ENCODE data around the gene CAB39. TPM values are rescaled to one million over a fixed set of nuclear protein-coding genes. Genes with fewer than 3 reads are reported as not detected.
A peak's percentile ranks its signal among the peaks of the same experiment; 100 is the strongest.

CAB39 gene
- total RNA-seq, 1 donor from 2014 or later: 78.7 TPM

DNA sequence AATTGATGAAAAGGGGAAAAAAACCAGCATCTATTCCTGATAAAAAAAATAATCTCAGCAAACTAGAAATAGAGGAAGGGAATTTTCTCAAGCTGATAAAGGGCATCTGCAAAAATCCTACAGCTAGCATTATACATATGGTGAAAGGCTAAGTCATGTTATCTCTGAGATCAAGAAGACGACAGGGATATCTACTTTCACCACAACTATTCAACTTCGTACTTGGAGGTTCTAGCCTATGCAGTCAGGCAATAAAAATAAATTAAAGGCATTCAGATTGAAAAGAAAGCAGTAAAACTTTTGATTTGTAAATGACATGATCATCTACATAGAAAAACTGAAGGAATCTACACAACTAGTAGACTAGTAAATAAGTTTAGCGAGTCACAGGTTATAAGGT is 58.2 kb downstream of the CAB39 start:
- Histone ChIP-seq H3K27ac (no peak overlapping the region), H3K4me1 (peaks cover 12% of the 10 kb centered on the region), H3K36me3 (peaks cover 10% of the 10 kb centered on the region), H3K27me3 (ENCODE audit: low read depth) (no peaks in the 10 kb centered on the region), H3K9me3 (no peaks in the 10 kb centered on the region), H3K4me3 (no peak overlapping the region)
- ATAC-seq: no peak
- no peak for DNase-seq
- TF ChIP-seq, protein P1, sequence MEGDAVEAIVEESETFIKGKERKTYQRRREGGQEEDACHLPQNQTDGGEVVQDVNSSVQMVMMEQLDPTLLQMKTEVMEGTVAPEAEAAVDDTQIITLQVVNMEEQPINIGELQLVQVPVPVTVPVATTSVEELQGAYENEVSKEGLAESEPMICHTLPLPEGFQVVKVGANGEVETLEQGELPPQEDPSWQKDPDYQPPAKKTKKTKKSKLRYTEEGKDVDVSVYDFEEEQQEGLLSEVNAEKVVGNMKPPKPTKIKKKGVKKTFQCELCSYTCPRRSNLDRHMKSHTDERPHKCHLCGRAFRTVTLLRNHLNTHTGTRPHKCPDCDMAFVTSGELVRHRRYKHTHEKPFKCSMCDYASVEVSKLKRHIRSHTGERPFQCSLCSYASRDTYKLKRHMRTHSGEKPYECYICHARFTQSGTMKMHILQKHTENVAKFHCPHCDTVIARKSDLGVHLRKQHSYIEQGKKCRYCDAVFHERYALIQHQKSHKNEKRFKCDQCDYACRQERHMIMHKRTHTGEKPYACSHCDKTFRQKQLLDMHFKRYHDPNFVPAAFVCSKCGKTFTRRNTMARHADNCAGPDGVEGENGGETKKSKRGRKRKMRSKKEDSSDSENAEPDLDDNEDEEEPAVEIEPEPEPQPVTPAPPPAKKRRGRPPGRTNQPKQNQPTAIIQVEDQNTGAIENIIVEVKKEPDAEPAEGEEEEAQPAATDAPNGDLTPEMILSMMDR (IDR thresholded peaks at IDR 0.05): no peak
- intact Hi-C loops (cut with DNase I): no loop called here

DNA sequence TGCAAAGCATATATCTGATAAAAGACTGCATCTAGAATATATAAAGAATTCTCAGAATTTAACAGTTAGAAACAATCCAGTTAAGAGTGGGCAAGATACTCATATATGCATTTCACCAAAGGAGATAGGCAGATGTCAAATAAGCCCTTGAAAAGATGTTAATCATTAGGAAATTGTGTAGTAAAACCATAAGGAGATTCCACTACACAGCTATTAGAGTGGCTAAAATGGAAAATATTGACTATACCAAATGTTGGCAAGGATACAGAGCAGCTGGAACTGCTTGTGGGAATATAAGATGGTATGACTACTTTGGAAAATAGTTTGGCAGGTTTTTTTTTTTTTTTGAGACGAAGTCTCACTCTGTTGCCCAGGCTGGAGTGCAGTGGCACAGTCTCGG is 59.5 kb downstream of the CAB39 start:
- intact Hi-C loops (cut with DNase I): no loop called here

DNA sequence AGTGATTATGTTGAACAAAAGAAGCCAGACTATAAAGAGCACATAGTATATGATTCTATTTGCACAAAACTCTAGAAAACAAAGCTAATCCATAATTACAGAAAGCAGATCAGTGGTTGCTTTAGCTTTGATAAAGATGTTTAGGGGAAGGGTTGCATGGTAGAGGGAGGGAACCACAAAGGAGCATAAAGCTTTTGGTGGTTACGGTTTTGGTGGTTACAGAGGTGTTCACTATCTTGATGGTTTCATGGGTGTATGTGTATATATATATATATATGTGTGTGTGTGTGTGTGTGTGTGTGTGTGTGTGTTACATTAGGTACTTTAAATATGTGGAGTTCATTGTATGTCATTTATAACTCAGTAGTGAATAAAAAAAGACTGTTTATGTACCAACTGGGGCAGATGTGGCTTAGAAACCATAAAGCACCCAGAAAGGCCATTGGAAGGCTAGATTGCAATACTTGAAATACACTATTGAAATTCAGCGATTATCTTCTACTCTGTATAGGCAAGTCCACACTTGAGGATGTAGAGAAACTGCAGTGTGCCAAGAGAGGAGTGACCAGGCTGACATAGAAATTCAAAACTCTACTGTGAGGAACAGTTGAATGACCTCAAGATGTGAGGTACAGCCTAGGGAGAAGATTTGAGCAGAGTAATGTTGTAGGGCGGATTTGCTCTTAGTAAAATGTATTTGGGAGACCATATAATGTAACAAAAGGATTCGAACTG is 60.6 kb downstream of the CAB39 start:
- no peak for ATAC-seq
- peaks cover 3% of the 10 kb centered on the region for H3K4me1 ChIP-seq
- TF ChIP-seq, protein P1 (IDR thresholded peaks at IDR 0.05): no peak
- H3K27me3 ChIP-seq (ENCODE audit: low read depth): no peaks in the 10 kb centered on the region
- intact Hi-C loops (cut with DNase I): no loop called here
- H3K4me3 ChIP-seq: no peak overlapping the region
- H3K27ac ChIP-seq: no peak overlapping the region
- no peak for DNase-seq
- no peaks in the 10 kb centered on the region for H3K9me3 ChIP-seq
- no peaks in the 10 kb centered on the region for H3K36me3 ChIP-seq

More for the DNA sequence above, 59.5 kb downstream of the CAB39 start:
- H3K36me3 ChIP-seq: peaks cover under 1% of the 10 kb centered on the region
- H3K27me3 ChIP-seq (ENCODE audit: low read depth): no peaks in the 10 kb centered on the region
- H3K4me1 ChIP-seq: peaks cover 3% of the 10 kb centered on the region
- DNase-seq: no peak
- H3K9me3 ChIP-seq: no peaks in the 10 kb centered on the region
- no peak overlapping the region for H3K4me3 ChIP-seq
- H3K27ac ChIP-seq: no peak overlapping the region
- TF ChIP-seq, protein P1 (IDR thresholded peaks at IDR 0.05): no peak
- no peak for ATAC-seq

DNA sequence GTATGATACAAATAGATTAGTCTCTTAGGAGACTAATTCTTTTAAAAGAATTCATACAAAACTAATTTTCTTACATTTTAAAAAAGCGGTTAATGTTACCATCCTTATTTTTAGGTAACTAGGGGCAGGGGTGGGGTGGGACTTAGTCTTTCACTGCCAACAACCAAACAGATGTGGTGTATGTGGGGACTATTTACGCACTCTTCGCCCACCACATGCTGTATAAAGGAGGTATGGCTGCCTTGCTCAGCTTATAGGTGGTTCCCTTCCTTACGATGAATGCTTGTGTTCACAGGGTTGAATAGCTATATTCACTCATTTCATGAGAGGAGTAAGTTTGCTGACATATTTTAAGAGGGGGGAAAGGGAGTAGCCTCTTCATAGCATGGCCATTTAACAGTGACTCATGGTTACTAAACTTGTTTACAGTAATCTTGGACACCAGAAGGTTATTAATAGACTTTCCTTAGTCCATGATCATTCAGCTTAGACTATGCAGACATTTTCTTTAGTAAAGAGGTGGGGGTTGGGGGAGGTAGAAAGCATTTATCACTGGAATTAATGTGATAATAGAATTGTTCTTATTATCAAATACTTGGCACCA is 61.8 kb downstream of the CAB39 start:
- TF ChIP-seq, protein P1 (IDR thresholded peaks at IDR 0.05): no peak
- Histone ChIP-seq H3K9me3 (no peaks in the 10 kb centered on the region), H3K36me3 (no peaks in the 10 kb centered on the region), H3K4me1 (peaks cover 3% of the 10 kb centered on the region), H3K27ac (no peak overlapping the region), H3K4me3 (no peak overlapping the region), H3K27me3 (ENCODE audit: low read depth) (no peaks in the 10 kb centered on the region)
- no peak for DNase-seq
- intact Hi-C loops (cut with DNase I): no loop called here
- ATAC-seq: peak; percentile 45 to 68

DNA sequence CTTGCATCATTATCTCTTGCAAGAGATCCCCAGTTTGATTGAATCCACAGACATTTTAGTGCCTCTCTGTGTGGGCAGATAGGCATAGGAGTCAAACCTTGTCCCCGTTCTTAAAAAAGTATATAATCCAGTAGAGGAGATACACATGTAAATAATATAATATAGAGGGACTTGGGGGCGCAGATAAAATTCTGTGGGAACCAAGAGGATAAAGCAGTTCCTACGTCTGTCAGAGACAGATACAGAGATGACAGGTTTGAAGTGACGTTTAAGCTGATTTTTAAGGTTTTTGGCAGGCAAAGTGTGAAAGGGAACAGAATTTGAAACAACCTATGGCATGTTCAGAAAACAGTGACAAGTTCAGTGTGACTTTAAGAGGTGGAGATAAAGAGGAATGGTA is 63.1 kb downstream of the CAB39 start:
- no peaks in the 10 kb centered on the region for H3K9me3 ChIP-seq
- H3K27ac ChIP-seq: no peak overlapping the region
- intact Hi-C loops (cut with DNase I): no loop called here
- DNase-seq: no peak
- no peak for ATAC-seq
- H3K27me3 ChIP-seq (ENCODE audit: low read depth): no peaks in the 10 kb centered on the region
- peaks cover 6% of the 10 kb centered on the region for H3K4me1 ChIP-seq
- TF ChIP-seq, protein P1 (IDR thresholded peaks at IDR 0.05): no peak
- H3K4me3 ChIP-seq: no peak overlapping the region
- H3K36me3 ChIP-seq: no peaks in the 10 kb centered on the region
